Hematopoietic multipotent progenitor cell treated with erythropoietin and hydrocortisone succinate and interleukin-3 and kit ligand, for 8 days (in vitro differentiated cells): ENCODE measurements around the gene MAP4.
A peak's percentile ranks its signal among the peaks of the same experiment; 100 is the strongest.
"Not testable (repeated sequence)": the region's sequence is repeated elsewhere in the genome, so short reads cannot be mapped to it uniquely, and the experiment has no call there.

Source experiments
- DNase-seq: peaks from one replicate; pipeline ENCODE4 v3.0.0-alpha.2; 2015

The MAP4 gene

GRCh38 chr3:48016301-48016973, at the start of gene MAP4:
Gene MAP4, minus strand, starts transcription at chr3:48016416. Its CDS starts 17,556 bp downstream, at chr3:47998860.
- DNase-seq = peak; percentile 86

DNA sequence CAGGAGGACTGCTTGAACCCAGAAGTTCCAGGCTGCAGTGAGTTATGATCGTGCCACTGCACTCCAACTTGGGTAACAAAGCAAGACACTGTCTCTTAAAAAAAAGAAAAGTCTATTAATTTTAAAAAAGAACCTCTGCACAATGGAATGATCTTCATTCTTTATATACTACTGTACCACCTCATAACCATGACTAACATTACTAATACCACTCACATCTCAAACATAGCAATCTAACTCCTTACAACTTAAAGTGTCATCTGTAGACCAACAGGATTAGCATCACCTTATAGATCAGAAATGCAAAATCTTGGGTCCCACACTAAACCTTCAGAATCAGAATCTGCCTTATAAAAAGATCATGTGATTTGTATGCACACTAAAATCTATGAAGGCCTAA, 48.8 kb upstream of the MAP4 start:
- DNase-seq = no peak

DNA sequence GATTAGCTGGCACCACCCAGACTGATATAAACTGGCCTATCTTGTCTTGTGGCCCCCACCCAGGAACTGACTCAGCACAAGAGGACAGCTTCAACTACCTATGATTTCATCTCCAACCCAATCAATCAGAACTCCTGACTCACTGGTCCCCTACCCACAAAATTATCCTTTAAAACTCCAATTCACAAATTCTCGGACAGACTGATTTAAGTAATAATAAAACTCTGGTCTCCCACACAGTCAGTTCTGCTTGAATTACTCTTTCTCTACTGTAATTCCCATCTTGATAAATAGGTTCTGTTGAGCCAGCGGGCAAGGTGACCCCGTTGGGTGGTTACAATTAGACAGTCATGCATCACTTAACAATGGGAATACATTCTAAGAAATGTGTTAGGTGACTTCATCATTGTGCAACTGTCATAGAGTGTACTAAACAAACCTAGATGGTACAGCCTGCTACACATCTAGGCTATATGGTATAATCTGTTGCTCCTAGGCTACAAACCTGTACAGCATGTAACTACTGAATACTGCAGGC, 48.1 kb upstream of the MAP4 start:
- no peak for DNase-seq

DNA sequence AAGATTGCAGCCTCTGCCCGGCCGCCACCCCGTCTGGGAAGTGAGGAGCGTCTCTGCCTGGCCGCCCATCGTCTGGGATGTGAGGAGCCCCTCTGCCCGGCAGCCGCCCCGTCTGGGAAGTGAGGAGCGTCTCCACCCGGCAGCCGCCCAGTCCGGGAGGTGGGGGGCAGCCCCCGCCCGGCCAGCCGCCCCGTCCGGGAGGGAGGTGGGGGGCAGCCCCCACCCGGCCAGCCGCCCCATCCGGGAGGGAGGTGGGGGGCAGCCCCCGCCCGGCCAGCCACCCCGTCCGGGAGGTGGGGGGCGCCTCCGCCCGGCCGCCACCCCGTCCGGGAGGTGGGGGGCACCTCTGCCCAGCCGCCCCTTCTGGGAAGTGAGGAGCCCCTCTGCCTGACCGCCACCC, 45.4 kb upstream of the MAP4 start:
- DNase-seq = not testable (repeated sequence)

DNA sequence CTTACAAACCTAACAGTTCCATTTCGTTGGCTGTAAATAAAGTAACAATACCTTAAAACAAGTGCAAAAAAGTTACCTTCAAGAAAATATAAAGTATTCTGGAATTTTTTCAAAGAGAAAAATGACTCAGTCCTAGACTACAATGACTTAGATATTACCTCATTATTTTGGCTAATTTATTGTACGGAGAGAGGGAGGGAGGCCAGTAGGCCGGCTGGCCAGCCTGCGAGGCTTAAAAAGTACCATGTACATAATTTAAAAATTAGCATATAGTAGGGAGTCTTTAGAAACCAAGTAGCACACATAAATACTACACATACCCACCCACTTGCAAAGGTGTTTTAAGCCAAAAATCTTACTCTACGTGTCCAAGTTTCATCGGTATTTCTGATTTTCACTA, 41.9 kb upstream of the MAP4 start:
- no peak for DNase-seq

- DNase-seq = no peak
Observed at GRCh38 chr3:48057521-48057920, 41.3 kb upstream of the MAP4 start.

DNA sequence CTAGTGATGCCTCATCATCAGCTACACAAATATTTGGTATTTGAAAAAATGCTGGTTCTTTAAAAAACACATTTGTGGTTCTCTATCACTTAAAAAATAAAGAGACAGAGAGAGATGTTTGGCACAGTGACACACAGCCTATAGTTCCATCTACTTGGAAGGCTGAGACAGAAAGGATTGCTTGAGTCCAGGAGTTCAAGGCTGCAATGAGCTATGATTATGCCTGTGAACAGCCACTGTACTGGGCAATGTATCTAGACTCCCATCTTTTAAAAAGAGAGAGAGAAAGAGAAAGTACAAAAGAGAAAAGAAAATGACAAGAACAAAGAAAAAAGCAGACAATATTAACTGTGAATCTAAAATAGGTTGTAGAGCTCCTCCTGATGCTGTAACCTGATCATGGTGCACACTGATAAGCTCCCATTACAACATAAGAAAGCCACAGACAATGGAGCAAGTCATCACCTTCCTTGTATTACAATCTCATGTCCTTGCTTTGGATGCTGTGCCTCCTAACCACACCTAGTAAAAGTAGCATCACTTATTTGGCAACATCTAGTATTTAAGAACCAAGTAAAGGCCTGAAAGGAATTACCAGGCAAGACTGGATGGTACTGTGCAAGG, 31.7 kb upstream of the MAP4 start:
- DNase-seq = peak; percentile 36

DNA sequence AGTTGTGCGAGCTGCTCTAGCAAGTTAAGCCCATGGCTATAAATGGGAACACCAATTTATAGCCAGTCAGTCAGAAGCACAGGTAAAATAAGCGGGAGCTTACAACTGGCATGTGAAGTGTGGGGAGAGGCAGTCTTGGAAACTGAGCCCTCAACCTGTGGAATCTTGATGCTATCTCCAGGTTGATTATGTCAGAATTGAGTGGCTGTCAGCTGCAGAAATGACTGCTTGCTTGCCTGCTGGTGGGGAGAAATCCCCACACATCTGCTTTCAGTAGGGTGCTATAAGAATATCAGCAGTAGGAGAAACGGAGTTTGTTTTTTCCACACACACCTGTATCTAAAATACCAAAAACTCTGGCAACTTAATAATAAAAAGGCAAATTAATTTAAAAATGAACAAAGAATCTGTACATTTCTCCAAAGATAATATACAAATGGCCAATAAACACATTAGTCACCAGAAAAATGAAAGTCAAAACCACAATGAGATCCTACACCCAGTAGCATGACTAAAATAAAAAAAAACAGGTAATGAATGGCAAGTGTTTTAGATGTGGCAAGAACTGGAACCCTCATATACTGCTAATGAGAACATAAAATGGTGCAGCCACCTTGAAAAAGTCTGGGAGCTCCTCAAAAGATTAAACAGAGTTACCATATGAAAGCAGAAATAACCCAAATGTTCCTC, 26.0 kb upstream of the MAP4 start:
- DNase-seq = no peak

- no peak for DNase-seq
Observed at GRCh38 chr3:48039487-48040190, 23.4 kb upstream of the MAP4 start.

- DNase-seq = no peak
Observed at GRCh38 chr3:48038971-48039481, 22.8 kb upstream of the MAP4 start.

DNA sequence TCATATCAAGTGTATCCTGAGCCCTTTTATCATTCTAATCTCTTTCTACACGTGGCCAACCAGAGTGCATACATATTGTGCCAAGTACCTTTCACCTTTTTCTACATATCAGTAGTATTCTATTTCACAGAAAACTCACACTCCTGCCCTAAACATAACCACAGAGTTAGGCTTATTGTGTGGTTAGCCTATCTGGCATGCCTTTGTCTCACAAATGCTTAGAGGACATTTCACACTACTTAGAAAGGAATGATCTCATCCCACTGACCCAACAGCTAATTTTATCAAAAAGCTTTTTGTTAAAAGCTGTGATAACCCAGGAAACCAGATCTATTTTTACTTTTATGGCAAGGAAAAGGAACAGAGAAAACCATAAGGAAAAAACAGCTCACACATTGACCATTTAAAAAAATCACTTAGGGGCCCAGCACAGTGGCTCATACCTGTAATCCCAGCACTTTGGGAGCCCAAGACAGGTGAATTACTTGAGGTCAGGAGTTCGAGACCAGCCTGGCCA, 17.8 kb upstream of the MAP4 start:
- DNase-seq = peak; percentile 37

- no peak for DNase-seq
Observed at GRCh38 chr3:48030188-48030587, 14.0 kb upstream of the MAP4 start.

DNA sequence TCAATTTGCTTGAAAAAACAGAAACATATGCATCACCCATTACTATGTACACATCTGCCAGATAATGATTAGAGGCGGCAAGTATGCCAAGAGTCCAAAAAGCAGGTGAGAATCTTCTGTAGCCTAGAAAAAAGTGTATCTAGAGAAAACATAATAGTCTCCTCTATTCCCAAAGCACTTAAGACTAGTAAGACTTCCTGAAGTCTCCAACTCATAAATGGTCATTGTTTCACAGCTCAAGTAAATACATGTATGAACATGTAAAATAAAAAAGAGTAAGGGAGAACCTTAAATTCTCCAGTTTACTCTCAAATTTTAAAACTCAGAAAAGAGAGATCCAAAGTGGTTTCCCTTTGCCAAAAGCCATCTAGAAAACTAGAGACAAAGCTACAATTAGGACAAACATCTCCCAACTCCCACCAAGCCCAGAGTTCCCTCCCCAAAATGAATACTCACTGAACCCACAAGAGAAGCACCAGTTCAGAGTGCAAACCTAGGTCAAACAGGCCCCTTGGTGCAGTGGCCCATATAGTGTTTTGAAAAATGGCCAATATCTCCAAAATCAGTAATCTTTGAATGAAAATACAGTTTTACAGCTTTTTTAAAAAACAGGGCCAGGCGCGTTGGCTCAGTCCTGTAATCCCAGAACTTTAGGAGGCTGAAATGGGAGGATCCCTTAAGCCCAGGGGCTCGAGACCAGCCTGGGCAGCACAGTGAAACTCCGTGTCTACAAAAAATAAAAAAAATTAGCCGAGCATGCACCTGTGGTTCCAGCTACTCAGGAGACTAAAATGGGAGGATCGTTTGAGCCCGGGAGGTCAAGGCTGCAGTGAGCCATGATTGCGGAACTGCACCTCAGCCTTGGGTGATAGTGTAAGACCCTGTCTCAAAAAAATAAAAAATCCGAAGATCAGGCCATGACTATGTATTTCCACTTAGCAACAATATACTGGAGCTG, 11.0 kb upstream of the MAP4 start:
- DNase-seq = no peak

DNA sequence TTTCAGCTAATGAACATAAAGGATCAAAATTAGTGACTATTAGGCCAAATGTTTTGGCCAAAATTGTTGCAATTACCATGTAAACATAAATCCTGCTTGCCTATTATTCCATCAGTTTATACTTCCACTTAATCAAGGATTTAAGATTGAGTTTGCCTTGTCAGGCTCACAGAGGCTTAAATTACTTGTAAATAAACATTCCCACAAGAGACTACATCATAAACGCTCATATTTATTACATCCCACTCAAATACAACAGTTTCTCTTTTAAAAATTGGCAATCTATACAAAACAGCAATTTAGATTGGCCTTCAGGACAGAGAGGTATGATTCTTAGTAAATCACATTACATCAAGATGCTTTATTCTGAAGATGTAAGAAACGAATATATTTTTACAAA, 9.9 kb upstream of the MAP4 start:
- DNase-seq = no peak

GRCh38 chr3:48024401-48024800, 8.2 kb upstream of the MAP4 start:
- no peak for DNase-seq

- DNase-seq = no peak
Observed at GRCh38 chr3:48023377-48023776, 7.2 kb upstream of the MAP4 start.

GRCh38 chr3:48022178-48022577, 6.0 kb upstream of the MAP4 start:
- DNase-seq = no peak

- DNase-seq = no peak
Observed at GRCh38 chr3:48018841-48019240, 2.6 kb upstream of the MAP4 start.

DNA sequence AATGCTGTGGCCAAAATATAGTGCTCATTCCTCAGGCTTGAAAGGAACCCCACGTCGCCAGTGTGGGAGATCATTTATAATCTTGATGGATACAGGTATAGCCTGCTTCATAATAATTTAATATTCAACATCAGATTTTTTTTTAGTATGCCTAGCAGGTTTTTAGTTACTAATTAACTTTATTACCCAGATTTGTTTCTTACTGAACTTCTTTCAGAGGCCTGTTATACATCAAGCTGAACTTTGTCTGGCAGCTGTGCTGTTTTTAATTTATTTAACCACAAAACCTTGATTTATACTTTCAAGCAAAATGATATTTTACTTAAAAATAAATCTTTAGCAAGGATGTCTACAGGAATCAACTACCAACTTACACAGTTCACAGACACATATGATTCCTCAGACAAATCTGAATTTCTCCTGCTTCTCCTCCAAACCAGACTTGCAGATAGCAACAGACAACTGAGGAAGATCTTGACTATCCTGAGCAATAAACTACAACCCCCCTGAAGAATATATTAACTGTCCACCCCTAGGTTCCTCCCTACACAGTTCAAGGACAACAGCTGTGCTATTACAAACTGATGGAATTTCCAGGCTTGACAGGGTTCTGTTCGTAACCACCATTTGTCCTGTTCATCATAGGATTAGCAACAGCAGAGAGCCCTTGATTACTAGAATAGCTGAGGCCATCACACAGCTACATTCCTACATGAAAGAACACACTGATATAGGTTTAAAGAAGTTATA, 610 bp downstream of the MAP4 start:
- DNase-seq = peak; percentile 13

GRCh38 chr3:48014358-48014757, 1.9 kb downstream of the MAP4 start:
- DNase-seq = no peak
